ENCODE measurements around the gene RABEP1. TPM values are rescaled to one million over a fixed set of nuclear protein-coding genes. Genes with fewer than 3 reads are reported as not detected.
"Not testable (repeated sequence)": the region's sequence is repeated elsewhere in the genome, so short reads cannot be mapped to it uniquely, and the experiment has no call there.

The RABEP1 gene
- total and polyA plus RNA-seq, 4 donors: 21.1 to 47.5 (median 34.4) TPM

DNA sequence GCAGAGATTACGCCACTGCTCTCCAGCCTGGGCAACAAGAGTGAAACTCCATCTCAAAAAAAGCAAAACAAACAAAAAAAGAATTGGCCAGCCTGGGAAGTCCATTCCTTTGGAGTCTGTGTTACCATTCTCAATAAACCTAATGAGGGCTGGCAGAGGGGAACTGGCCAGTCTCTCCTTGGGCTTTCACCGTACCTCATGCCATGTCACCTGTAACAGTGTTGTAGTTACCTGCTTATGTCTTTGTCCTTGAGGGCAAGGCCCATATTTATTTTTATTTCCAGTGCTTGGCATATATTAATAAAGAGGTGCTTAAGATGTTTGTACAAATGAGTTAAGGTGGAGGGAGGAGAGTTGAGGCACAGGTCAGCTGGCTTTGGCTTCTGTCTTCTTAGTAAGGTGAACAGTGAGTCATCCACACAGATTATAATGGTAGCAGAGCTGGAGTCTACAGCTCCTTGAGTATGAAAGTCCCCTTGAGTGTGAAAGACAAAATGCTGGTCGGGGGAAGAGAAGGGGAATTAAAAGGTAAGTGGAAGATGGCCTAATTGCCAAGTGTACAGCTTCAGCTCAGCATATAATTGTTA lies 148.4 kb downstream of the RABEP1 start:
- no peak for ATAC-seq (ENCODE audit: low FRiP score)
- no peak overlapping the region for H3K27ac ChIP-seq (ENCODE audit: low read depth in 1 of 2, low read length in 2 of 2)
- no peak for DNase-seq
- no peaks in the 10 kb centered on the region for H3K27me3 ChIP-seq (ENCODE audit: control insufficient read depth in 1 of 2, insufficient read depth in 2 of 2, low read length in 1 of 2)
- peaks cover 11 to 21% of the 10 kb centered on the region in 2 donors for H3K36me3 ChIP-seq (ENCODE audit: control insufficient read depth in 1 of 2, insufficient read depth in 2 of 2, low read length in 1 of 2)
- no peaks in the 10 kb centered on the region for H3K9me3 ChIP-seq (ENCODE audit: control insufficient read depth, low read length)
- intact Hi-C loops (cut with DNase I): no loop called here
- 90 to 95% methylated on average over 3 of the region's 3 CpGs for WGBS, 2 donors
- no peak overlapping the region for H3K4me3 ChIP-seq (ENCODE audit: low read length in 2 of 2)
- no peaks in the 10 kb centered on the region for H3K4me1 ChIP-seq (ENCODE audit: control insufficient read depth in 1 of 2, insufficient read depth in 2 of 2, low read length in 2 of 2)

DNA sequence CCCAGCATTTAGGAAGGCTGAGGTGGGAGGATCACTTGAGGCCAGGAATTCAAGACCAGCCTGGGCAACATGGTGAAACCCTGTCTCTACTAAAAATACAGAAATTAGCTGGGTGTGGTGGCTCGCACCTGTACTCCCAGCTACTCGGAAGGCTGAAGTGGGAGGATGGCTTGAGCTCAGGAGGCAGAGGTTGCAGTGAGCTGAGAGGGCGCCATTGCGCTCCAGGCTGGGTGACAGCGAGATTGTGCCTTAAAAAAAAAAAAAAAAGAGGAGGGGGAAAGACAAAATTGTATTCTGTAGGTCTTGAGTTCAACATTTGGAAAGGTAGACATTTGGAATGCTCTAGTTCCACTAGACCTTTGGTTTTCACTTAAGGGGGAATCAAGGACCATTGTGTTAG lies 149.2 kb downstream of the RABEP1 start:
- H3K27me3 ChIP-seq (ENCODE audit: control insufficient read depth in 1 of 2, insufficient read depth in 2 of 2, low read length in 1 of 2); H3K4me1 ChIP-seq (ENCODE audit: control insufficient read depth in 1 of 2, insufficient read depth in 2 of 2, low read length in 2 of 2); DNase-seq; H3K4me3 ChIP-seq (ENCODE audit: low read length in 2 of 2); H3K27ac ChIP-seq (ENCODE audit: low read depth in 1 of 2, low read length in 2 of 2); intact Hi-C loops (cut with DNase I); ATAC-seq (ENCODE audit: low FRiP score); H3K9me3 ChIP-seq (ENCODE audit: control insufficient read depth, low read length): not testable (repeated sequence)
- peaks cover 9 to 15% of the 10 kb centered on the region in 2 donors for H3K36me3 ChIP-seq (ENCODE audit: control insufficient read depth in 1 of 2, insufficient read depth in 2 of 2, low read length in 1 of 2)
- 69 to 78% methylated on average over 5 of the region's 5 CpGs for WGBS, 2 donors

DNA sequence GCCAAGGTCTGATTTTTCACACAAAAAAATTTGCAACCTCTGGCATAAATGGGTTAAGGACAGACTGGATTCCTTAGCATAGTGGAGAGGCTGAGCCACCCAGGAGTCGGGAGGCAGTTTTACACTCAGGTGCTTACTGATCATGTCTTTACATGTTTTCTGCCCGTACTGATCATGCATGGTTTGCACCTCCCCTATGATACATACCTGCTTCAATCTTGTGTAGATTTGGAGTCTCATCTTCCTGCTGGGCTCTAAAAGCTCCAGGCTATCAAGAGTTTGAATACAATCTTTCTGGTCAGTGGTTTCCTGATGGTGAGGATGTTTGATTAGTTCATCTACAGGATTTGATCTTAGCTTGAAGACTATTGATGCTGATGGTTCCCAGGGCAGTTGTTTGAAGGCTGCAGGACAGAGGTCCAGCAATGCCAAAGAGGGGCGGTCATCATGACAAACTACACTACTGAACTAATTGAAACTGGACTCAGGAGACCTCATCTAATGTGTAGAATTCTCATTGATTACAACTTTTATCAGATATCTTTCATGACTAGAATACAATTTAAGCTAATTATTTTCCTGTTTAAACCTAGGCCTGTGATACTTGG lies 150.0 kb downstream of the RABEP1 start:
- H3K27ac ChIP-seq (ENCODE audit: low read depth in 1 of 2, low read length in 2 of 2): no peak overlapping the region
- no peaks in the 10 kb centered on the region for H3K4me1 ChIP-seq (ENCODE audit: control insufficient read depth in 1 of 2, insufficient read depth in 2 of 2, low read length in 2 of 2)
- DNase-seq: no peak
- H3K36me3 ChIP-seq (ENCODE audit: control insufficient read depth in 1 of 2, insufficient read depth in 2 of 2, low read length in 1 of 2): peaks cover 9 to 14% of the 10 kb centered on the region in 2 donors
- WGBS, 2 donors: 70 to 77% methylated on average over 3 of the region's 3 CpGs
- no peak for ATAC-seq (ENCODE audit: low FRiP score)
- no peak overlapping the region for H3K4me3 ChIP-seq (ENCODE audit: low read length in 2 of 2)
- intact Hi-C loops (cut with DNase I): no loop called here
- H3K27me3 ChIP-seq (ENCODE audit: control insufficient read depth in 1 of 2, insufficient read depth in 2 of 2, low read length in 1 of 2): no peaks in the 10 kb centered on the region
- no peaks in the 10 kb centered on the region for H3K9me3 ChIP-seq (ENCODE audit: control insufficient read depth, low read length)

DNA sequence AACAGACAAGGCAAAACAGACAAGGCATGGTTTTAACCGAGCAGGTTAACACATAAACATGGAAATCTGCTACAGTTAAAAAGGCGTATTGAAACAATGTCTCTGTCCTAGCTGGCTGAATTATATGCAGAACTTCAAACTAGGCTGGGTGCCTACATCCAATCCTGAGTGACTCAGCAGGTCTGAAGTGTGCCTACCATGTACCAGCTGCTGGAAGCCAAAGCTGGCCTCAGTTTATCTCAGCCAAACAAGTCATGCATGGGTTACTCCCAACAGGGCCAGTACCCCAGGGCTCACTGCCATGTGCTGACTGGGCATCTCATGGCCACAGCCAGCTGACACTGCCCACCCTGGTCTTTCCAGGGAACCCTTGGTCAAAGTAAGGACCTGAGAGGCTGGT lies 152.9 kb downstream of the RABEP1 start:
- intact Hi-C loops (cut with DNase I): no loop called here
- no peaks in the 10 kb centered on the region for H3K27me3 ChIP-seq (ENCODE audit: control insufficient read depth in 1 of 2, insufficient read depth in 2 of 2, low read length in 1 of 2)
- WGBS, 2 donors: 87 to 90% methylated on average over 2 of the region's 2 CpGs
- DNase-seq (no peak), ATAC-seq (ENCODE audit: low FRiP score) (no peak)
- H3K27ac ChIP-seq (ENCODE audit: low read depth in 1 of 2, low read length in 2 of 2): no peak overlapping the region
- H3K9me3 ChIP-seq (ENCODE audit: control insufficient read depth, low read length): no peaks in the 10 kb centered on the region
- no peak overlapping the region for H3K4me3 ChIP-seq (ENCODE audit: low read length in 2 of 2)
- H3K36me3 ChIP-seq (ENCODE audit: control insufficient read depth in 1 of 2, insufficient read depth in 2 of 2, low read length in 1 of 2): peaks cover 6 to 9% of the 10 kb centered on the region in 2 donors
- no peaks in the 10 kb centered on the region for H3K4me1 ChIP-seq (ENCODE audit: control insufficient read depth in 1 of 2, insufficient read depth in 2 of 2, low read length in 2 of 2)

Other genes with a start within 250 kb of the RABEP1 start
- gene SLC52A1, start 246.9 kb upstream of the RABEP1 start, total RNA-seq: not detected
- gene SLC52A1, start 246.9 kb upstream of the RABEP1 start, polyA plus RNA-seq: under 1 TPM in 1 of 2 donors, not detected in 1; 0.88 TPM
- gene ZFP3, start 203.8 kb upstream of the RABEP1 start, total RNA-seq: 1 to 10 TPM; 4.0 to 6.0 TPM
- gene ZFP3, start 203.8 kb upstream of the RABEP1 start, polyA plus RNA-seq: 1 to 10 TPM in 1 of 2 donors, under 1 TPM in 1; 0.75 to 3.0 TPM
- 1 to 10 TPM; 7.1 to 7.8 TPM for gene ZNF232, start 170.4 kb upstream of the RABEP1 start, total RNA-seq
- gene ZNF232, start 170.4 kb upstream of the RABEP1 start, polyA plus RNA-seq: 1 to 10 TPM; 5.9 to 6.1 TPM
- gene USP6, start 166.3 kb upstream of the RABEP1 start, total RNA-seq: under 1 TPM; 0.10 to 0.36 TPM
- under 1 TPM in 1 of 2 donors, not detected in 1; 0.05 TPM for gene USP6, start 166.3 kb upstream of the RABEP1 start, polyA plus RNA-seq
- gene ZNF594, start 90.4 kb upstream of the RABEP1 start, total RNA-seq: 10 to 100 TPM in 1 of 2 donors, 1 to 10 TPM in 1; 8.1 to 10.3 TPM
- 1 to 10 TPM in 1 of 2 donors, under 1 TPM in 1; 0.75 to 1.9 TPM for gene ZNF594, start 90.4 kb upstream of the RABEP1 start, polyA plus RNA-seq
- 1 to 10 TPM; 5.8 to 6.1 TPM for gene SCIMP, start 47.4 kb upstream of the RABEP1 start, total RNA-seq
- 1 to 10 TPM in 1 of 2 donors, under 1 TPM in 1; 0.84 to 8.0 TPM for gene SCIMP, start 47.4 kb upstream of the RABEP1 start, polyA plus RNA-seq
- 10 to 100 TPM; 43.2 to 56.5 TPM for gene NUP88, start 137.4 kb downstream of the RABEP1 start, total RNA-seq
- gene NUP88, start 137.4 kb downstream of the RABEP1 start, polyA plus RNA-seq: 10 to 100 TPM; 28.2 to 50.7 TPM
- 10 to 100 TPM; 29.2 to 32.5 TPM for gene RPAIN, start 137.9 kb downstream of the RABEP1 start, total RNA-seq
- 10 to 100 TPM; 44.1 to 59.6 TPM for gene RPAIN, start 137.9 kb downstream of the RABEP1 start, polyA plus RNA-seq
- gene C1QBP, start 156.9 kb downstream of the RABEP1 start, total RNA-seq: 10 to 100 TPM; 51.8 to 60.1 TPM
- 100 to 1,000 TPM in 1 of 2 donors, 10 to 100 TPM in 1; 58.5 to 111 TPM for gene C1QBP, start 156.9 kb downstream of the RABEP1 start, polyA plus RNA-seq
- gene DHX33, start 186.7 kb downstream of the RABEP1 start, total RNA-seq: 10 to 100 TPM in 1 of 2 donors, 1 to 10 TPM in 1; 9.5 to 11.2 TPM
- gene DHX33, start 186.7 kb downstream of the RABEP1 start, polyA plus RNA-seq: 1 to 10 TPM; 2.9 to 5.7 TPM
- 10 to 100 TPM; 47.3 to 57.5 TPM for gene DERL2, start 203.9 kb downstream of the RABEP1 start, total RNA-seq
- 10 to 100 TPM; 30.9 to 57.6 TPM for gene DERL2, start 203.9 kb downstream of the RABEP1 start, polyA plus RNA-seq
- gene MIS12, start 204.3 kb downstream of the RABEP1 start, total RNA-seq: 10 to 100 TPM; 14.6 to 16.1 TPM
- 10 to 100 TPM in 1 of 2 donors, 1 to 10 TPM in 1; 7.3 to 11.2 TPM for gene MIS12, start 204.3 kb downstream of the RABEP1 start, polyA plus RNA-seq

Data from aorta (tissue), 5 donors.